Inflammatory macrophage treated with lipopolysaccharide for 4 hours (primary cell): ENCODE data around the gene TRAF6.
"Not testable (repeated sequence)": the region's sequence is repeated elsewhere in the genome, so short reads cannot be mapped to it uniquely, and the experiment has no call there.

Experiments
- DNase-seq: peaks from one replicate; pipeline ENCODE4 v3.0.0-alpha.2; 2020

Gene TRAF6

GRCh38 chr11:36492724-36493304 is 17.3 kb downstream of the TRAF6 start:
- peak; percentile 58 for DNase-seq

- no peak for DNase-seq
These were observed 19.9 kb downstream of the TRAF6 start for GRCh38 chr11:36490026-36490806.

- peak; percentile 23 for DNase-seq
These were observed 22.0 kb downstream of the TRAF6 start for GRCh38 chr11:36488096-36488495.

DNA sequence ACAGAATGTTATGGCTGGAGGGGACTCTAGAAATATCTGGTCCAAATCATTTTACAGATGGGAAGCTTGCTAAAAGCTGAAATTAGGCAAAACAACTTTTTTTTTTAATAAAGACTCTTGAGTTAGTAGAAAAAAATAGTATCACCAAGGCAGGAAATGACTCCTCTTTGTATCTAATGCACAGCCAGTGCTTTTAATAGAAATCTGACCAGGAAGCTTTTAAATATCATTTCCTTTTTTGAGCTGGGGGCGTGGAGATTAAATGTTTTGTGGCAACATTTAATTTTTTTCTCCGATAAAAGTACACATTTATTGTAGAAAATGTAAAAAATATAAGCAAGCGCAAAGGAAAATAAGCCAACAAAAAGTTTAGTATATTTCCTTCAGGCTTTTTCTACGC is 22.5 kb downstream of the TRAF6 start:
- peak; percentile 54 for DNase-seq

DNA sequence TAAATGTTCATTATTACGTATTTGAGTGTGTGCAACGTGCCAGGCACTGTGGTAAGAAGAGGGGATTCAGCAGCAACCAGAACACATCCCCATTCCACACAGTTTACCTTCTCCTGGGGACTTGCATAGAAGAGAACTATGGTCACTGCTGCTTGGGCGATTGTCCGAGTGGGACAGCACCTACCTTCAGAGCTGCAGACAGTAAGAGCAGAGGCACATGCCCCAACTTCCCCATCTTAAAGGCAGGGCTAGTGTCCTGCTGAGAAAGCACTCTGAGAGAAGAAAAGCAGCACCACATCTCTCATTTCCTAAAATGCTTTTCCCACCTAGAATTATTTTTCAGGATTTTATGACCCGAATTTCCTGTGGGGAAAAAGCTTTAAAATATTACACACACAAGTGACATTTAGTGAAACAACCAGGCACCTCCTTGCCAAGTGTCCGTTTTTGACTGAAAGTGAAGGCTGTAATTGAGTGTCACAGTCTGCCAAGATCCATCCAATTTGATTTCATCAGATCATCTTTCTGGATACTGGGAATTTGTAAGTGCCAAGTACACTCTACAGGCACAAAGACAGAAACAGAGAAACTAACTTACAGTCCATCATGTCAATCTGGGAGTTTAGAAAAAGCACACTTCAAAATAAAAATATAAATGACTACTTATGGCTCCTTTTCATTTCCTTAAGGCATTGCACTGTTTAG is 24.6 kb downstream of the TRAF6 start:
- peak; percentile 39 for DNase-seq

DNA sequence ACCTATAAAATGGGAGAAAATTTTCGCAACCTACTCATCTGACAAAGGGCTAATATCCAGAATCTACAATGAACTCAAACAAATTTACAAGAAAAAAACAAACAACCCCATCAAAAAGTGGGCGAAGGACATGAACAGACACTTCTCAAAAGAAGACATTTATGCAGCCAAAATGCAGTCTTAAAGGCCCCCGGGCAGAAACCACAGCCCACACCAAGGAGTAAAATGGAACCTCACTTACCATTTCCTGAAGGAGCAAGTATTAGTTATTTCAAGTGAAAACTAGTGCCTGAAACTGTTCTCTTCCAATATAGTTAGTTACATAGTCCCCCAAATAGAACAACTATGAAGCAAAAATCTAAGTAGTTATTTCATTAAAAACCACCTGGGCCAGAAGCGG is 27.0 kb downstream of the TRAF6 start:
- DNase-seq: not testable (repeated sequence)

DNA sequence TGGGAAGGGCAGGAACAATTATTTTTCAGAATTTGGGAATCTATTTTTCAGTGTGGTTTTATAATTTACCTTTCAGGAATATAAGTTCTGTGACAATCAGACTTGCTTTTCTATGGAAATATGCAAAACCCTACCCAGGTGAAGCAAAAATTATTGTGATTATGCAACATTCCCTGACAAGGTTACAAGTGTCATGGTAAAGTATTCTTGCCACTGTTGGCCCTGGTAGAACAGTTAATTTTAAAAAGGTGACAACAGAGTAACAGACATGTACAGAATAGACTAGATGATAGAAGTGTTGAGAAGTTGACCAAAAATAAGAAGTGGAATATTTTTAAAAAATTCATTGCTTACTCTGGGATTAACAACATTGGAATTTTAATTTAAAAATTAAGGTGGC is 29.2 kb downstream of the TRAF6 start:
- DNase-seq: no peak

DNA sequence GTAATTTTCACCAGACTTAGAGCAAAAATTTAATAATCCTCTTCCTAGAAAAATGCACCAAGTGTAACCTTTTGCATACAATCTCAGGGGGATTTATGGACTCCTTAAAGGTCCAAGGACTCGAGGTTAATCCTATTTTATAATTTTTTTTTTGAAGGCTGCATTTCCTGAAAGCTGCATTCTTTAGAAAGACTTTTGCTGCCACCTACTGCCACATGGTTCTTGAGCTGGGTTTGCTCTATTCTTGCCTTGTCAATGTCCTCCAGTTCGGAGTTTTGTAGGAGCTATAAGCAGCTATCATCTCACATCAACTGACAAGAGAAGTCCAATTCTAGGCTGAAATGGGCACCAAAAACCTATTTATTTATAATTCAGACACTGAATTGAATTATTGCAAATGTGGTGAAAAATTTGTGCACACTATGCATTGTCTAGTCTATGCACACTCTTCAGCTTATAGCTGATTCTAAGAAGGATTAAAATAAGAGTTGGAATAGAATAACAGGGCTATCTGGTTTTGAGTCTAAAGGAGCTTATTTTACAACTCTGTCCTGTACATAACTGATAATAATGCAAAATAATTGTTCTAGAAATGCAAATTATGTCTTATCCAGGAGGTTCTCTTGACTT is 31.3 kb downstream of the TRAF6 start:
- DNase-seq: peak; percentile 52

DNA sequence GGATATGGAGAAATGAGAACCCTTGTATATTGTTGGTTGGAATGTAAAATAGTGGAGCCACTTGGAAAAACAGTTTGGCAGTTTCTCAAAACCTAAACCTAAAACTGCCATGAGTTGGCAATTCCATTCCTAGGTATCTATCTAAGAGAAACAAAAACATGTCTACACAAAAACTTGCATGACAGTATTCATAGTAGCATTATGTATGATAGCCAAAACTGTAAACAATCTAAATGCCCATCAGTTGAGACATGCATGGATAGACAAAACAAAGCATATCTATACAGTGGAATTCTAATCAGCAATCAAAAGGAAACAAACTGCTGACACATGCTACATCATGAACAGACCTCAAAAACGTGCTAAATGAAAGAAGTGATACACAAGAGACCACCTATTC is 34.9 kb downstream of the TRAF6 start:
- no peak for DNase-seq

DNA sequence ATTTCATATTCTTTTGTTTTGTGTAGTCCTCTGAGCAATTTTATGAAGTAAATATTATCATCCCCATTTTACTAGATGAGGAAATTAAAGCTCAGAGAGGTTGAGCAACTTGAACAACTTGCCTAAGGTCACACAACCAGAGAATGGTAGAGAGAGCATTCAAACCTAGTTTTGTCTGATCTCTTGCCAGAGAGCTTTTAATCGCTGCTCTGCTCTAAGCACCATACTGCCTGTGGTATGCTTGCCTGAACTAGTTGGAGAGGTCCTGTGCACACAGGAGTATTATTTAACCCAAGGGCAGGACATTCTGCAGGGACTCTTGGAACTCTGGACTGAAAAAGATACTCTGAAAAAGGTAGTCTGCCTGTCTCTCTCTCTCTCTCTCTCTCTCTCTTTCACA is 38.5 kb downstream of the TRAF6 start:
- DNase-seq: peak; percentile 20

DNA sequence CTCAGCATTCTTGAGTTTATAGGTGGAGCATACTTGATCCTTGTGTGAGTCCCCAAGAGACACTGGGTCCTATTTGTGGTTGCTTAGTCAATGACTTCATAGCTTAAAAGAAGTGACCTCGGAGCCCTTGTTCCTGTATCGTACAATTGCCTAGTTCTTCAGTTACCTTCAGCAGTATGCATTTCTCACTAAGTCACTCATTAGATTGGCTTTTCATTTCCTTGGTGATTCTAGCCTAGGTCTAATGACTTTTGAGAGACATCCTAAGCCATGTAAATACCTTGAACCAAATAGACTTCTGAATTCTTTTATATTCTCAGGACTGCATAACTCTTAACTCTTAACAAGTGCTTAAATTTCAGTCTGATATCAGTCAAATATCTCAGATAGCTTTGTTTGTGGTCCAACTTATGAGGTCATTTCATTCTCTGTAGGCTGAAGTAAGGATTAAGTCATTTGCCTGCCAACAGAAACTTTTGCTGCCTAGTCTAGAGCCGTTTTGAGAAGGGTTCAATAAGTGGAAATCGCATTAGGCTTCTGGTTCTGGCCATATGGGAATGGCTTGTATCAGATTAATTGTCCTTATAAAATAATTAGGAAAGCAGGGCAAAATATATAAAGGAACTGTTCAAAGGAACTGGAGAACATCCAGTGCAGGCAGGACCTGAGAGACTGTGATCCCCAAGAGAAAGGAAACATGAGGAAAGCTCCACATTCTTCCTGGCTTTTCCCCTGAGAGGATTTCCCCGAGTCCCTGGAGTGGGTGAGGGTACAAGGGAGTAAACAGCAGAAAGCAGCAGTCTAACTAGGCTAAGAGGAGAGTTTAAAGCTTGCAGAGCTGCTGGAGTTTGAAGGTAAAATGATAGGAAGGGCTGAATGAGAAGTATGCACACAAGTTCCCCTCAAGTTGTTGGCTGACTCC is 39.9 kb downstream of the TRAF6 start:
- DNase-seq: no peak

GRCh38 chr11:36469063-36469462 is 41.0 kb downstream of the TRAF6 start:
- DNase-seq: peak; percentile 10

GRCh38 chr11:36467916-36468315 is 42.2 kb downstream of the TRAF6 start:
- no peak for DNase-seq

- peak; percentile 73 for DNase-seq
These were observed 43.1 kb downstream of the TRAF6 start for GRCh38 chr11:36467012-36467411.

DNA sequence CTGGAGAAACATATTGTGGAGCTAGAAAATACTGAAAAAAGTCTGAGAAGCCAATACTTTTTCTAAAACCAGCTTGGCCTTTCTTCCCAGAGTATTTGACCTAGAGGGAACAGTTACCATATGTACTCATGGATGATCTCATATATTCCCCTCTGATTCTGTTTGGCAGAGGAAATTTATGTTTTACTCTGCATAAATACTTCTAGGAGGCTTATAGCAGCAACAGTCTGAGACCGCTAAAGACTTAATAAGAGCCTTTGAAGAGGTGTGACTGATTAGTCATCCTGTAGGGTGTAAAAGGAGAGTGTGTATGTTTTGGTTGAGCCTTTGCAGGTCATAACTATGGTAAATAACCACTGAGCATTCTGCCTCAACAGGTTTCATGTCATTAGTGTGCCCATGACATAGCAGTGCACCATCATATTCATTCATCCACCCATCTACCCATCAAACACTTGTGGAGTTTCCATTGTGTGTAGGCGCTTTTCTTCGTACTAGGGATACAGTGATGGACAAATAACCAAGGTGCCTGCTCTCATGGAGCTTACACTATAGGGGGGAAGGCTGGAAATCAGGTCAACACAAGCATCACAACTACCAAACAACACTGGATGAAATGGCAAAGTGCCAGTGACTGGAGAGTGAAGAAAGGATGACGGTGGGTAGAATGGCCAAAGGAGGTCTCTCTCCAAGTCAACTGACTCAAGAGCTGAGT is 44.5 kb downstream of the TRAF6 start:
- no peak for DNase-seq

DNA sequence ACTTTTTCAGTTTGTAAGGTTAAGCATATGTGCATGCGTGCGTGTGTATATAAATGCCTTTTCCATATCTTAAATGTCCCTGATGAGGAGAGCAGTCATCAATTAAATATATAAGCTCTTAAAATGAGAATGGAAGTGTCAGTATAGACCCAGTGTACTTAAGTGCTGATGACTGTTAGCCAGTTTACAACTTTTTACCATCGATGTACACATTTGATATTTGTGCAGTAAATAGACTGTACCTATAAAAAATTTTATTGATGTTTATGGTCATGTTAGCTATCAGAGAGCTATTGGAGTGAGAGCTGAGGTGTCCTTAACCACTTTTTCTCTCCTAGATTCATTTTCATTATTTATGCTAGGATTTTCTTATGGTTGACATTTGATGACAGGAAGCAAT is 45.4 kb downstream of the TRAF6 start:
- no peak for DNase-seq

DNA sequence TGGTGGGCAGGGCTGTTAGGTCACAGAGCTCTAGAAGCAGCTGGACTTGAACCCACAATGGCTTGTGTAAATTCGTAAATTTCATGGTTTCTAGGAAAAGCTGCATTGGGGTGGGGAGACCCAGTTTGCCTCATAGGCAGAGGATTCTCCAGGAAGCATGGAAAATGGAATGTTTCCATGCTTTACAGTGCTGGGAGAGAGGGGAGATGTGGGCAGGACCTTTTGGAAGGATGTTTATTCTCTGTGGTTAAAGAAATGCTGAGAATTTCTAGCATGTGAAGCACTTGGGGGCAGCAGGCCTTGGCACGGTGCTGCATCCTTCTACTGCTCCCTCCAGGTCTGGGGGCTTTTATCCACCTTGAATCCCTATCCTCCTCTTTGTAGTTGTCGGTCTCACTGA is 46.3 kb downstream of the TRAF6 start:
- no peak for DNase-seq

GRCh38 chr11:36462321-36462720 is 47.8 kb downstream of the TRAF6 start:
- no peak for DNase-seq

DNA sequence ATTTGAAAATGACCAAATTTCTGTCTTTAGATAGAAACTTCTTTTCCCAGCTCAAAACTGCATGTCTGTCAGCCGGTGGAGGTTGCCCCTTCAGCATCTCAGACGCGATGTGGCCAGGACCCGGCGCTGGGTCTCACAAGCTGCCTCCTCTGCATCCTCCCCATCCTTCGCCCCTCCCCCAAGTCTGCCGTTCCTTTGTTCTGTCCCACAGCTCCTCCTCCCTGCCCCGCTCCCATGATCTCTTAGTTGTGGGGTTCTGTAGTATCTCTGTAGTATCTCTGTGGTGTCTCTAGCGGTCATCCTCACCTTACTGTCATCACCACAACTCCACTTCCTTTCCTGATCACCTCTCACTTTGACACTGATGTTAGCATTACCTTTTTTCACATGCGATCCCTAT is 49.9 kb downstream of the TRAF6 start:
- DNase-seq: no peak

- DNase-seq: no peak
These were observed 51.0 kb downstream of the TRAF6 start for GRCh38 chr11:36459046-36459445.

- no peak for DNase-seq
These were observed 51.8 kb downstream of the TRAF6 start for GRCh38 chr11:36458129-36458915.
